Measurements from ENCODE around the gene C1QTNF7.

C1QTNF7 gene

GRCh38 chr4:15413623-15414019 lies 14.2 kb upstream of the C1QTNF7 start:
- DNase-seq (ENCODE audit: low read depth): no peak
- no peak for TF ChIP-seq CTCF (conservative IDR thresholded peaks at IDR 0.05; ENCODE audit: low read length)
- no peak overlapping the region for H3K4me3 ChIP-seq (ENCODE audit: low read length)

- H3K4me3 ChIP-seq (ENCODE audit: low read length): no peak overlapping the region
- peak; percentile 90 for DNase-seq (ENCODE audit: low read depth)
- TF ChIP-seq CTCF (conservative IDR thresholded peaks at IDR 0.05; ENCODE audit: low read length): no peak
These were observed 13.2 kb upstream of the C1QTNF7 start for GRCh38 chr4:15414551-15415091.

GRCh38 chr4:15416357-15417232 lies 11.2 kb upstream of the C1QTNF7 start:
- no peak for DNase-seq (ENCODE audit: low read depth)
- H3K4me3 ChIP-seq (ENCODE audit: low read length): no peak overlapping the region
- TF ChIP-seq CTCF (conservative IDR thresholded peaks at IDR 0.05; ENCODE audit: low read length): no peak

- no peak for TF ChIP-seq CTCF (conservative IDR thresholded peaks at IDR 0.05; ENCODE audit: low read length)
- no peak for DNase-seq (ENCODE audit: low read depth)
These were observed 10.6 kb upstream of the C1QTNF7 start for GRCh38 chr4:15417233-15417660.

GRCh38 chr4:15418956-15419355 lies 8.9 kb upstream of the C1QTNF7 start:
- H3K4me3 ChIP-seq (ENCODE audit: low read length): no peak overlapping the region
- no peak for DNase-seq (ENCODE audit: low read depth)
- TF ChIP-seq CTCF (conservative IDR thresholded peaks at IDR 0.05; ENCODE audit: low read length): no peak

More at GRCh38 chr4:15417233-15417660, 10.6 kb upstream of the C1QTNF7 start:
- H3K4me3 ChIP-seq (ENCODE audit: low read length): no peak overlapping the region

- H3K4me3 ChIP-seq (ENCODE audit: low read length): no peak overlapping the region
- DNase-seq (ENCODE audit: low read depth): peak; percentile 69
- TF ChIP-seq CTCF (conservative IDR thresholded peaks at IDR 0.05; ENCODE audit: low read length): no peak
These were observed 7.2 kb upstream of the C1QTNF7 start for GRCh38 chr4:15420642-15421041.

- TF ChIP-seq CTCF (conservative IDR thresholded peaks at IDR 0.05; ENCODE audit: low read length): no peak
- H3K4me3 ChIP-seq (ENCODE audit: low read length): no peak overlapping the region
- DNase-seq (ENCODE audit: low read depth): no peak
These were observed 4.5 kb upstream of the C1QTNF7 start for GRCh38 chr4:15423285-15423711.

Measured in AG10803 (cell line).